HFF-Myc (cell line): Measurements from ENCODE around the gene BPIFB2.

Source experiments
- DNase-seq: peaks from one replicate; pipeline ENCODE4 v3.0.0-alpha.2; 2011; ENCODE audit warnings: low read depth; ENCODE audit errors: extremely low read depth
- H3K4me3 ChIP-seq: replicated peaks from 2 replicates; pipeline ENCODE4 v1.5.1; 2011; ENCODE audit warnings: low read depth, mild to moderate bottlenecking, control low read depth, low read length
- CTCF ChIP-seq: IDR thresholded peaks from 2 replicates; pipeline ENCODE4 v1.5.1; 2012; ENCODE audit warnings: mild to moderate bottlenecking, low read depth, low read length, control low read depth; ENCODE audit errors: missing control alignments

BPIFB2 gene

GRCh38 chr20:33067806-33068205 is 60.3 kb downstream of the BPIFB2 start:
- no peak for DNase-seq
- no peak for TF ChIP-seq CTCF
- no peak overlapping the region for H3K4me3 ChIP-seq

GRCh38 chr20:33068251-33068939 is 60.9 kb downstream of the BPIFB2 start:
- no peak for TF ChIP-seq CTCF
- no peak for DNase-seq
- no peak overlapping the region for H3K4me3 ChIP-seq

GRCh38 chr20:33069673-33070072 is 62.2 kb downstream of the BPIFB2 start:
- DNase-seq, result no peak
- no peak for TF ChIP-seq CTCF
- H3K4me3 ChIP-seq, result no peak overlapping the region

GRCh38 chr20:33070111-33071053 is 62.9 kb downstream of the BPIFB2 start:
- no peak for DNase-seq
- TF ChIP-seq CTCF, result no peak

GRCh38 chr20:33071198-33071597 is 63.7 kb downstream of the BPIFB2 start:
- DNase-seq, result no peak
- no peak for TF ChIP-seq CTCF
- H3K4me3 ChIP-seq, result no peak overlapping the region

More at GRCh38 chr20:33070111-33071053, 62.9 kb downstream of the BPIFB2 start:
- H3K4me3 ChIP-seq, result no peak overlapping the region

- H3K4me3 ChIP-seq, result no peak overlapping the region
- TF ChIP-seq CTCF, result no peak
- no peak for DNase-seq
These were observed 64.9 kb downstream of the BPIFB2 start for GRCh38 chr20:33072362-33072761.
